Suprapubic skin (tissue), 4 donors: ENCODE results near the gene XXYLT1.

Experiments
- CTCF ChIP-seq, 2 donors: fragments of 200-600 bp in 1 of 2; fragments of 450-650 bp in 1 of 2; sonication (generic) in 1 of 2; IDR thresholded peaks; one replicate each; pipeline ENCODE4 v1.5.1; 2016 to 2019; ENCODE audit warnings: antibody characterized with exemption in 2 of 2, mild to moderate bottlenecking in 1 of 2, moderate library complexity in 1 of 2
- POLR2A ChIP-seq, 2 donors: fragments of 450-650 bp; IDR thresholded peaks; one replicate each; pipeline ENCODE4 v1.6.1; 2017; ENCODE audit warnings: antibody characterized with exemption in 2 of 2, mild to moderate bottlenecking in 2 of 2, moderate library complexity in 2 of 2
- POLR2AphosphoS5 ChIP-seq, 3 donors: sonication (generic); formaldehyde crosslinking; IDR thresholded peaks; one replicate each; pipeline ENCODE4 v1.6.1; 2017; ENCODE audit warnings: antibody characterized with exemption in 3 of 3

- no peak for TF ChIP-seq POLR2AphosphoS5 (IDR thresholded peaks at IDR 0.05)
- no peak for TF ChIP-seq CTCF (IDR thresholded peaks at IDR 0.05)
- TF ChIP-seq POLR2A (IDR thresholded peaks at IDR 0.05) = no peak
These were observed 45.9 kb downstream of the XXYLT1 start for GRCh38 chr3:195224980-195225580.
